ENCODE results near the gene ADNP2.

ADNP2 gene

DNA sequence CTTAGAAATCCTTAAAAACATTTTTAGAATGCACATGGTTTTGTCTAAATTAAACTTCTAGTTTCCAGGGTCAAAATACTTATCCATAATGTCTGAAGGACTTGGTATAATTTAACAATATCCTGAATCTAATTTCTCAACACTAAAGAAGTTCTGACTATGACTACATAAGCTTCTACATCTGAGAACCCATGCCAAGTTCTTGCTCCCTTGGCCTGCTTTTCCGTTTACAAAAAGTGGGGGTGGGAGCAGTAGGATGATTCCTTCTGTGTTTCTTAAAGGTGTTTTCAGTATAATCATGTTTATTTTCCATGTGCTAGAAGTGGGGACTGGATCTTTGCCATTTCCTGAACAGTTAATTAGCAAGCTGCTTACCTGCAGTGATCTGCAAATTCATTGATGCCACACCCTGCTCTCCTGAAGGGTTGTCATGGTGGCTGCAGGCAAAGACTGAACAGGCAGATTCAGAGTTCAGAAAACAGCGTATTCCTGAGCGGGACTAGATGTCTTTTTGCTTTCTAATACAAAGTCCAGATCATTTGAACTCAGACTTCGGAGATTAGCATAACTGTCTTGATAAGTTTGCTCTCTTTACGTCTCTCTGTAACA lies 36.2 kb downstream of the ADNP2 start:
- no peak for DNase-seq (ENCODE audit: extremely low spot score)

DNA sequence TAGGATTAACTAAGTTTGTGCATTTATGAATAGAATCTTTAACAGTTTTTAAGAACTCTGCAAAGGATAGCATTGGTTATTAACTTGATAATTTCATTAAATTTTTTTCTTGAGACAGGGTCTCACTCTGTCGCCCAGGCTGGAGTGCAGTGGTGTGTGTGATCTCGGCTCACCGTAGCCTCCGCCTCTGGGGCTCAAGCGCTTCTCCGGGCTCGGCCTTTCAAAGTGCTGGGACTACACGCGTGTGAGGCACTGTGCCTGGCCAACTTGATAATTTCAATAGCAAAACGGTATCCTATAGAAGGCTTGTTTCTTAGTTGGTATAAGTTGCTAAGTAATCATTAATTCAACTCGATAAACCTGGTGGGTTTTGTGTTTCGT lies 38.0 kb downstream of the ADNP2 start:
- ChIA-PET CTCF (interaction anchor here (1.5 to 2.9 kb wide), 2 partner anchors 8 to 11 kb away, joined by 3 to 10 read pairs; no protein-coding TSS in a partner anchor), POLR2A (interaction anchor here (0.7 to 1.3 kb wide), 6 partner anchors 9 to 161 kb away, joined by 3 to 6 read pairs (median 4); no protein-coding TSS in a partner anchor)
- TF ChIP-seq, protein P1, sequence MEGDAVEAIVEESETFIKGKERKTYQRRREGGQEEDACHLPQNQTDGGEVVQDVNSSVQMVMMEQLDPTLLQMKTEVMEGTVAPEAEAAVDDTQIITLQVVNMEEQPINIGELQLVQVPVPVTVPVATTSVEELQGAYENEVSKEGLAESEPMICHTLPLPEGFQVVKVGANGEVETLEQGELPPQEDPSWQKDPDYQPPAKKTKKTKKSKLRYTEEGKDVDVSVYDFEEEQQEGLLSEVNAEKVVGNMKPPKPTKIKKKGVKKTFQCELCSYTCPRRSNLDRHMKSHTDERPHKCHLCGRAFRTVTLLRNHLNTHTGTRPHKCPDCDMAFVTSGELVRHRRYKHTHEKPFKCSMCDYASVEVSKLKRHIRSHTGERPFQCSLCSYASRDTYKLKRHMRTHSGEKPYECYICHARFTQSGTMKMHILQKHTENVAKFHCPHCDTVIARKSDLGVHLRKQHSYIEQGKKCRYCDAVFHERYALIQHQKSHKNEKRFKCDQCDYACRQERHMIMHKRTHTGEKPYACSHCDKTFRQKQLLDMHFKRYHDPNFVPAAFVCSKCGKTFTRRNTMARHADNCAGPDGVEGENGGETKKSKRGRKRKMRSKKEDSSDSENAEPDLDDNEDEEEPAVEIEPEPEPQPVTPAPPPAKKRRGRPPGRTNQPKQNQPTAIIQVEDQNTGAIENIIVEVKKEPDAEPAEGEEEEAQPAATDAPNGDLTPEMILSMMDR (IDR thresholded peaks at IDR 0.05; ENCODE audit: control extremely low read depth, extremely low read depth, low read depth, missing control alignments) = no peak
- no peak for DNase-seq (ENCODE audit: extremely low spot score)

More for the DNA sequence above, 36.2 kb downstream of the ADNP2 start:
- POLR2A ChIA-PET = no interaction called here
- TF ChIP-seq, protein P1 (IDR thresholded peaks at IDR 0.05; ENCODE audit: control extremely low read depth, extremely low read depth, low read depth, missing control alignments) = no peak
- CTCF ChIA-PET = interaction anchor here (1.1 to 7.1 kb wide), 3 partner anchors 12 to 18 kb away, joined by 3 to 42 read pairs (median 3); no protein-coding TSS in a partner anchor

DNA sequence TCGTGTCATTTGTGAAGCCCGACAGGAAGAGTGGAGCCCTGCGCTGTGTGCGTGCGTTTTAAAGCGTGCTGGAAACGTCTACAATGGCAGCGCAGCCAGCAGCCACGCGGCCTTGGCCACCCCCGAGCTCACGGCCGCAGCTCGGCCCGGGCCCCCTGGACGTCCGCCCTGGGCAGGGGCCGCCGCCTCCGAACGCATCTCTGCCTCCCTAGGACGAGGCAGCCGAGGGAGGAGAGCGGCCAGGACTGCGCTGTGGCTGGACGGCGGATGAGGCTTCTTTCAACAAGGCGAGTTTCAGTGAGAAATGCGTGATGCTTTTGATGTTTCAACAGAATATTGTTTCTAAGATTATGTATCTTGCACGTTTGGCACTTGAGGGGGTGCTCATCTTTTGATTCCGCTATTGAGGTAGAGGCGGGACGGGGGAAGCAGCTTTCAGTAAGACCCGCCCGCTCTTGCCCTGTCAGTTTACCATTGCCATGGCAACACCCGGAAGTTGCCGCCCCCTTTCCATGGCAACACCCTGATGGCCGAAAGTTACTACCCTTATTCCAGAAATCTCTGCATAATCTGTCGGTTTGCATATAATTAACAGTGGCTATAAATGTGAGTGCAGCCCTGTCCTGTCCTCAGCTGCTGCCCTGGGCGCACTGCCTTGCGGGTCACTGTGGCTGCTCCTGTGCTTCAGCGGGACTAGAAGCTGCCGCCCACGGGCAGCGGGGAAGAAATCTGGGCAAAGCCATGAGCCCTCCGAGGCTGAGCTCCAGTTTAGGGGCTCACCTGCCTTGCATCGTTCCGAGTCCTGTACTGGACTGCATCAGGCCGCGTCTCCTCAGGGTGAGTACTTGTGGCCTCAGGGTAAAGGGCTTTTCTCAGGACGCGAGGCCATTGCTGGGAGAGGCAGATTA lies 38.6 kb downstream of the ADNP2 start:
- TF ChIP-seq, protein P1 (IDR thresholded peaks at IDR 0.05; ENCODE audit: control extremely low read depth, extremely low read depth, low read depth, missing control alignments) = no peak
- CTCF ChIA-PET = interaction anchor here (1.5 to 2.9 kb wide), 2 partner anchors 8 to 10 kb away, joined by 3 to 10 read pairs; no protein-coding TSS in a partner anchor
- POLR2A ChIA-PET = interaction anchor here (0.5 to 1.5 kb wide), 10 partner anchors 10 to 162 kb away, joined by 3 to 6 read pairs (median 4); partner anchors contain the start of genes ADNP2, PARD6G and RBFA
- peak; percentile 76 for DNase-seq (ENCODE audit: extremely low spot score)

DNA sequence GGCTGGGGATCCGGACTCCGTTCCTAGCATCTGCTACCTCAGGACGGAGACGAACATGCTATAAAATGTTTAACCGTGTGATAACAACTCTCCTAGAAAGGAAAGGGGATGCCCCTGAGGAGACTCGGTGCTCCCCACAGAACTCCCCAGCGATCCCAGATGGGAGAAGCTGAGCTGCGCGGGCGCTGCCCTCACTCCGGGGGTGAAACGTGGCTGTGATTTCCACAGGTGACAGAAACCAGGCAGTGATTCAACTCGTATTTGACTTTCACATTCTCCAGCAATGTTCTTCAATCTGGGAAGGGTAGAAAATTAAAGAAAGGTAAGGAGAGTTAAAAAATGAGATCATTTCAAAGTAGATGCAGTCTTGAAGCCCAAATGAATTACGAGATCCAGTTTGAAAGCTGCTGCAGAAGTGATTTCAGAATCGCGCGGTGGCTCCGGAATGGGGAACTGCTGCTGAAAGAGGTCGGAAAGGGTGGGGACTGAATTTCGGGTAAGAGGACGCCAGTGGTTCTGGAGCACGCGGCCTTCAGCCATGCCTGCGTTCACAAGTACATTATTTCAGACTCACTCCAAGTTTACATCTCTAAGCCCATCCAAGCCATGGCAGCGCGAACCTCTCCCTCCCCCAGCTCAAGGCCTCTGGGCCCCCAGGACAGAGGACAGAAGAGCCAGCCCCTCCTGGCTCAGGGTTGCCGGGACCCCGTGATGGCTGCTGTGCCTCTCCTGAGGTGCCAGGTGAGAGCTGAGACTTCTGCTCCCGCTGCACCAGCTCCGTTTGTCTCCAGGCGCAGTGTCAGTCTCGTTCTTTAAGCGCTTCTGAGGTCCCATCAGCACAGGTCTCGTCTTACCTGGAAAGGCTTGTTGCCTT lies 39.5 kb downstream of the ADNP2 start:
- CTCF ChIA-PET = interaction anchor here (1.0 to 2.9 kb wide), 2 partner anchors 9 to 11 kb away, joined by 6 to 10 read pairs; no protein-coding TSS in a partner anchor
- no peak for DNase-seq (ENCODE audit: extremely low spot score)
- POLR2A ChIA-PET = interaction anchor here (0.7 to 1.5 kb wide), 6 partner anchors 11 to 163 kb away, joined by 3 to 6 read pairs (median 4); partner anchors contain the start of genes ADNP2 and RBFA
- TF ChIP-seq, protein P1 (IDR thresholded peaks at IDR 0.05; ENCODE audit: control extremely low read depth, extremely low read depth, low read depth, missing control alignments) = no peak

DNA sequence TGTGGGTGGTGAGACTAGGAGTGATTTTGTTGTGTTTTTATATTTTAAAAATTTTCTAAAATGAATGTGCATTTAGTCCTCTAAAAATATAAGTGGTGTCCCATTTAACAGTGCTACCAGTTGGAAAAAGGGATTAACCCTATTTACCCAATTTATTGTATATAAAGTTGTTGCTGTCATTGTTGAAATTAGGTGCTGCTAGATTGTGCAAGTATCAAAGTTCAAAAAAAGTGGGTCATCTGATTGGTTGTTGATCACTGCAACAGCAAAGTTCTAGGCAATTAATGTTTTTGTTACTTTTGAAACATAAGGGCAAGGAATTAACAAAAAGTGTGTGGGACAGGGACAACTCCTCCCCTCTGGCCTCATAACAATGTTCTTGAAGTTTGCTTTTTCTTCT lies 40.6 kb downstream of the ADNP2 start:
- POLR2A ChIA-PET = no interaction called here

More for the DNA sequence above, 40.6 kb downstream of the ADNP2 start:
- CTCF ChIA-PET = no interaction called here
- no peak for DNase-seq (ENCODE audit: extremely low spot score)
- TF ChIP-seq, protein P1 (IDR thresholded peaks at IDR 0.05; ENCODE audit: control extremely low read depth, extremely low read depth, low read depth, missing control alignments) = no peak
